ENCODE data around the gene CPZ. TPM values are rescaled to one million over a fixed set of nuclear protein-coding genes. Genes with fewer than 3 reads are reported as not detected.

The CPZ gene
- total and polyA plus RNA-seq, 10 donors: 0.11 to 8.5 (median 0.93) TPM; not detected in 1

GRCh38 chr4:8610858-8611616 is 18.5 kb downstream of the CPZ start:
- Histone ChIP-seq H3K27ac (no peak overlapping the region), H3K9me3 (no peaks in the 10 kb centered on the region), H3K4me3 (no peak overlapping the region), H3K36me3 (no peaks in the 10 kb centered on the region), H3K4me1 (peaks cover 0 to 6% (median 4%) of the 10 kb centered on the region in 6 donors), H3K27me3 (replicated peaks in 1 of 7) (peaks cover 0 to 41% (median 0%) of the 10 kb centered on the region in 7 donors)
- WGBS, 5 donors: 68 to 81% (median 74%) methylated on average over 7 to 8 of the region's 8 CpGs
- TF ChIP-seq, protein P1, sequence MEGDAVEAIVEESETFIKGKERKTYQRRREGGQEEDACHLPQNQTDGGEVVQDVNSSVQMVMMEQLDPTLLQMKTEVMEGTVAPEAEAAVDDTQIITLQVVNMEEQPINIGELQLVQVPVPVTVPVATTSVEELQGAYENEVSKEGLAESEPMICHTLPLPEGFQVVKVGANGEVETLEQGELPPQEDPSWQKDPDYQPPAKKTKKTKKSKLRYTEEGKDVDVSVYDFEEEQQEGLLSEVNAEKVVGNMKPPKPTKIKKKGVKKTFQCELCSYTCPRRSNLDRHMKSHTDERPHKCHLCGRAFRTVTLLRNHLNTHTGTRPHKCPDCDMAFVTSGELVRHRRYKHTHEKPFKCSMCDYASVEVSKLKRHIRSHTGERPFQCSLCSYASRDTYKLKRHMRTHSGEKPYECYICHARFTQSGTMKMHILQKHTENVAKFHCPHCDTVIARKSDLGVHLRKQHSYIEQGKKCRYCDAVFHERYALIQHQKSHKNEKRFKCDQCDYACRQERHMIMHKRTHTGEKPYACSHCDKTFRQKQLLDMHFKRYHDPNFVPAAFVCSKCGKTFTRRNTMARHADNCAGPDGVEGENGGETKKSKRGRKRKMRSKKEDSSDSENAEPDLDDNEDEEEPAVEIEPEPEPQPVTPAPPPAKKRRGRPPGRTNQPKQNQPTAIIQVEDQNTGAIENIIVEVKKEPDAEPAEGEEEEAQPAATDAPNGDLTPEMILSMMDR (IDR thresholded peaks at IDR 0.05 in 8 of 11, conservative IDR thresholded peaks at IDR 0.05 in 3 of 11): no peak
- TF ChIP-seq POLR2A (IDR thresholded peaks at IDR 0.05) (no peak), POLR2AphosphoS5 (IDR thresholded peaks at IDR 0.05) (no peak)
- intact Hi-C loops (cut with DNase I; ENCODE audit: low total_unique reads): no loop called here
- DNase-seq: no peak

GRCh38 chr4:8612646-8613045 is 20.1 kb downstream of the CPZ start:
- WGBS, 5 donors: 86 to 95% (median 88%) methylated on average over 7 to 8 of the region's 8 CpGs
- peaks cover 0 to 3% (median 2%) of the 10 kb centered on the region in 6 donors for H3K4me1 ChIP-seq
- no peak for DNase-seq
- H3K27me3 ChIP-seq (replicated peaks in 1 of 7): peaks cover 0 to 28% (median 0%) of the 10 kb centered on the region in 7 donors
- H3K36me3 ChIP-seq: no peaks in the 10 kb centered on the region
- intact Hi-C loops (cut with DNase I; ENCODE audit: low total_unique reads): no loop called here
- H3K27ac ChIP-seq: no peak overlapping the region
- no peaks in the 10 kb centered on the region for H3K9me3 ChIP-seq
- H3K4me3 ChIP-seq: no peak overlapping the region
- no peak for TF ChIP-seq POLR2AphosphoS5 (IDR thresholded peaks at IDR 0.05)
- no peak for TF ChIP-seq POLR2A (IDR thresholded peaks at IDR 0.05)
- TF ChIP-seq, protein P1 (IDR thresholded peaks at IDR 0.05 in 8 of 11, conservative IDR thresholded peaks at IDR 0.05 in 3 of 11): no peak

DNA sequence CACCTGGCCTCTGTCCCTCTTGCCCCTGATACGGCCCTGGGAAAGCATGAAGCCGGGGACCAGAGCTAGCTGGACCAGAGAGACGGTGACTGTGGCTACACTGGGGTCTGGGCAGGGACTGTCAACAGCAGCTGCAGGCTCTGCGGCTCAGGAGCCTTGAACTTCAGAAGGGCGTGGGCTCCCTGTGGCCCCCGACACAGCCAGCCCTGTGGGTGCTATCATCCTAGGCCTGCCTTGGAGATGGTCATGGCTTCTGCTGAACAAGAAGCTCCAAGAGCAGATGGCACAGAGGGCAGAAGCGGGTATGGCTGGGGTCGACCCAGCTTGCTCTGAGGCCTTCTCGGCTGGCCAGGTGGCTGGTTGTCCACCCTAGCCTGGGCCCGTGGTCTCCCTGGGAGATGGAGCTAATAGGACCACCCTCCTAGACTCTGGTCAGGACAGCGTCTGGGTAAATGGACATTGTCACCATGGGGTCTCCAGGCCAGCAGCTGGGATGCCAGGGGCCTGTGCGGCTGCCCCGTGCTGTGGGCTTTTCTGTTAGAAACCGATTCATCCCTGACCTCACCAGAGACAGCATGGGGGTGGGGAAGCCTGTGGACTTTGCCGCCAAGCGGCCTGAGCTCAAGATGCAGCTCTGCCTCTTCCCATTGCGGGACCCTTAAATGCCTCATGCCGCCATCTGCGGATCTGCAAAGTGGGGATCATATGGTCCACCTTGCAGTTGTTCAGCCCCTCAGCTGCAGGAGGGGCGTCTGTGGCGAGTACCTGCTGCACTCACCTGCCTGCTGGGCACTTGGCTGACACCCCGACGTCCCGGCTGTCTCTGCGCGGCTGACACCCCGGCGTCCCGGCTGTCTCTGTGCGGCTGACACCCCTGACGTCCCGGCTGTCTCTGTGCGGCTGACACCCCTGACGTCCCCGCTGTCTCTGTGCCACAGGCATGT is 21.1 kb downstream of the CPZ start:
- TF ChIP-seq POLR2AphosphoS5 (IDR thresholded peaks at IDR 0.05) (no peak), POLR2A (IDR thresholded peaks at IDR 0.05) (no peak)
- TF ChIP-seq, protein P1 (IDR thresholded peaks at IDR 0.05 in 8 of 11, conservative IDR thresholded peaks at IDR 0.05 in 3 of 11): no peak
- 88 to 95% (median 92%) methylated on average over 23 to 35 of the region's 35 CpGs for WGBS, 5 donors
- no peak overlapping the region for H3K4me3 ChIP-seq
- H3K9me3 ChIP-seq: no peaks in the 10 kb centered on the region
- intact Hi-C loops (cut with DNase I; ENCODE audit: low total_unique reads): no loop called here
- DNase-seq: no peak
- H3K27ac ChIP-seq: no peak overlapping the region
- no peaks in the 10 kb centered on the region for H3K4me1 ChIP-seq
- no peaks in the 10 kb centered on the region for H3K36me3 ChIP-seq
- peaks cover 0 to 23% (median 0%) of the 10 kb centered on the region in 7 donors for H3K27me3 ChIP-seq (replicated peaks in 1 of 7)
